ENCODE results near the gene LRFN3.

LRFN3 gene

GRCh38 chr19:35986664-35987570 lies 50.7 kb downstream of the LRFN3 start:
- Histone ChIP-seq H3K36me3 (ENCODE audit: insufficient read depth, low read length) (no peaks in the 10 kb centered on the region), H3K9me3 (ENCODE audit: low read length) (no peaks in the 10 kb centered on the region), H3K4me3 (ENCODE audit: low read depth in 1 of 2, low read length in 2 of 2) (peak overlapping the region in 1 of 2 donors; percentile 11), H3K27me3 (ENCODE audit: control insufficient read depth in 1 of 2, insufficient read depth in 2 of 2, low read length in 2 of 2) (peaks cover 8 to 21% of the 10 kb centered on the region in 2 donors), H3K27ac (ENCODE audit: low read depth, low read length) (no peak overlapping the region), H3K4me1 (ENCODE audit: insufficient read depth, low read length) (no peaks in the 10 kb centered on the region), H3K9ac (ENCODE audit: low read length) (no peak overlapping the region)

DNA sequence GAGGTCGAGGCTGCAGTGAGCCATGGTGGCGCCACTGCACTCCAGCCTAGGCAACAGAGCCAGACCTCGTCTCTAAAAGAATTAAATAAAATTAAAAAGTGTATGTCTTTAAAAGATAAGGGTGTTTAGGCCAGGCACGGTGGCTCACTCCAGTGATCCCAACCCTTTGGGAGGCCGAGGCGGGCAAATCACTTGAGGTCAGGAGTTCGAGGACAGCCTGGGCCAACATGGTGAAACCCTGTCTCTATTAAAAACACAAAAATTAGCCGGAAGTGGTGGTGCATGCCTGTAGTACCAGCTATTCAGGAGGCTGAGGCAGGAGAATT lies 51.4 kb downstream of the LRFN3 start:
- Histone ChIP-seq H3K9ac (ENCODE audit: low read length) (no peak overlapping the region), H3K4me3 (ENCODE audit: low read depth in 1 of 2, low read length in 2 of 2) (no peak overlapping the region), H3K36me3 (ENCODE audit: insufficient read depth, low read length) (no peaks in the 10 kb centered on the region), H3K9me3 (ENCODE audit: low read length) (no peaks in the 10 kb centered on the region), H3K27me3 (ENCODE audit: control insufficient read depth in 1 of 2, insufficient read depth in 2 of 2, low read length in 2 of 2) (peaks cover 8 to 21% of the 10 kb centered on the region in 2 donors), H3K27ac (ENCODE audit: low read depth, low read length) (no peak overlapping the region), H3K4me1 (ENCODE audit: insufficient read depth, low read length) (no peaks in the 10 kb centered on the region)

DNA sequence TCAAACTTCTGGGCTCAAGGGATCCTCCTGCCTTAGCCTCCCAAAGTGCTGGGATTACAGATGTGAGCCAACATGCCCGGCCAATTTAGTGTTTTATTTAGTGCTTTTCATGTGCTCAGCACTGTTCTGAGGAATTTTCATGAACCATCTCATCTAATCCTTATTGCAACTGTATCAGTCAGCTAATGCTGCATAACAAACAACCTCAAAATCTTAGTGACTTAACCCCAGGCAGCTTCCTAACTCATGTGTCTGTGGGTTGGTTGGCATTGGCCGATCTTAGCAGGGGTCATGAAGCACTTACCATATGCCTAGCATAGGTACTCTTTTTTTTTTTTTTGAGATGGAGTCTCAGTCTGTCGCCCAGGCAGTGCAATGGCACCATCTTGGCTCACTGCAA lies 52.6 kb downstream of the LRFN3 start:
- Histone ChIP-seq H3K4me1 (ENCODE audit: insufficient read depth, low read length) (no peaks in the 10 kb centered on the region), H3K4me3 (ENCODE audit: low read depth in 1 of 2, low read length in 2 of 2) (no peak overlapping the region), H3K27ac (ENCODE audit: low read depth, low read length) (no peak overlapping the region), H3K27me3 (ENCODE audit: control insufficient read depth in 1 of 2, insufficient read depth in 2 of 2, low read length in 2 of 2) (peaks cover 8 to 21% of the 10 kb centered on the region in 2 donors), H3K9ac (ENCODE audit: low read length) (no peak overlapping the region), H3K36me3 (ENCODE audit: insufficient read depth, low read length) (no peaks in the 10 kb centered on the region), H3K9me3 (ENCODE audit: low read length) (no peaks in the 10 kb centered on the region)

GRCh38 chr19:35990156-35990555 lies 54.0 kb downstream of the LRFN3 start:
- H3K36me3 ChIP-seq (ENCODE audit: insufficient read depth, low read length), result no peaks in the 10 kb centered on the region
- H3K27me3 ChIP-seq (ENCODE audit: control insufficient read depth in 1 of 2, insufficient read depth in 2 of 2, low read length in 2 of 2), result peaks cover 8 to 21% of the 10 kb centered on the region in 2 donors
- H3K27ac ChIP-seq (ENCODE audit: low read depth, low read length), result no peak overlapping the region
- H3K4me3 ChIP-seq (ENCODE audit: low read depth in 1 of 2, low read length in 2 of 2), result no peak overlapping the region
- no peaks in the 10 kb centered on the region for H3K9me3 ChIP-seq (ENCODE audit: low read length)
- H3K9ac ChIP-seq (ENCODE audit: low read length), result no peak overlapping the region
- no peaks in the 10 kb centered on the region for H3K4me1 ChIP-seq (ENCODE audit: insufficient read depth, low read length)

- H3K4me3 ChIP-seq (ENCODE audit: low read depth in 1 of 2, low read length in 2 of 2), result no peak overlapping the region
- peaks cover 4% of the 10 kb centered on the region for H3K4me1 ChIP-seq (ENCODE audit: insufficient read depth, low read length)
- no peaks in the 10 kb centered on the region for H3K9me3 ChIP-seq (ENCODE audit: low read length)
- no peaks in the 10 kb centered on the region for H3K36me3 ChIP-seq (ENCODE audit: insufficient read depth, low read length)
- H3K27me3 ChIP-seq (ENCODE audit: control insufficient read depth in 1 of 2, insufficient read depth in 2 of 2, low read length in 2 of 2), result peaks cover 5 to 18% of the 10 kb centered on the region in 2 donors
- no peak overlapping the region for H3K9ac ChIP-seq (ENCODE audit: low read length)
- H3K27ac ChIP-seq (ENCODE audit: low read depth, low read length), result no peak overlapping the region
Observed at GRCh38 chr19:35990771-35991730, 54.9 kb downstream of the LRFN3 start.

- Histone ChIP-seq H3K4me3 (ENCODE audit: low read depth in 1 of 2, low read length in 2 of 2) (no peak overlapping the region), H3K4me1 (ENCODE audit: insufficient read depth, low read length) (peaks cover 12% of the 10 kb centered on the region), H3K27ac (ENCODE audit: low read depth, low read length) (no peak overlapping the region), H3K36me3 (ENCODE audit: insufficient read depth, low read length) (no peaks in the 10 kb centered on the region), H3K9ac (ENCODE audit: low read length) (no peak overlapping the region), H3K9me3 (ENCODE audit: low read length) (no peaks in the 10 kb centered on the region), H3K27me3 (ENCODE audit: control insufficient read depth in 1 of 2, insufficient read depth in 2 of 2, low read length in 2 of 2) (peaks cover 0 to 10% of the 10 kb centered on the region in 2 donors)
Observed at GRCh38 chr19:35991731-35992450, 55.7 kb downstream of the LRFN3 start.

GRCh38 chr19:35992907-35993765 lies 57.0 kb downstream of the LRFN3 start:
- H3K4me3 ChIP-seq (ENCODE audit: low read depth in 1 of 2, low read length in 2 of 2), result no peak overlapping the region
- no peaks in the 10 kb centered on the region for H3K9me3 ChIP-seq (ENCODE audit: low read length)
- no peak overlapping the region for H3K9ac ChIP-seq (ENCODE audit: low read length)
- H3K36me3 ChIP-seq (ENCODE audit: insufficient read depth, low read length), result no peaks in the 10 kb centered on the region
- H3K27ac ChIP-seq (ENCODE audit: low read depth, low read length), result no peak overlapping the region
- H3K27me3 ChIP-seq (ENCODE audit: control insufficient read depth in 1 of 2, insufficient read depth in 2 of 2, low read length in 2 of 2), result no peaks in the 10 kb centered on the region
- peaks cover 12% of the 10 kb centered on the region for H3K4me1 ChIP-seq (ENCODE audit: insufficient read depth, low read length)

- Histone ChIP-seq H3K27ac (ENCODE audit: low read depth, low read length) (no peak overlapping the region), H3K9me3 (ENCODE audit: low read length) (no peaks in the 10 kb centered on the region), H3K27me3 (ENCODE audit: control insufficient read depth in 1 of 2, insufficient read depth in 2 of 2, low read length in 2 of 2) (no peaks in the 10 kb centered on the region), H3K4me1 (ENCODE audit: insufficient read depth, low read length) (peaks cover 18% of the 10 kb centered on the region), H3K4me3 (ENCODE audit: low read depth in 1 of 2, low read length in 2 of 2) (peak overlapping the region; percentile 17 to 90), H3K9ac (ENCODE audit: low read length) (no peak overlapping the region), H3K36me3 (ENCODE audit: insufficient read depth, low read length) (no peaks in the 10 kb centered on the region)
Observed at GRCh38 chr19:35993923-35994598, 57.9 kb downstream of the LRFN3 start.
